GM23338 (cell line): ENCODE results near the gene DIPK1A. TPM values are rescaled to one million over a fixed set of nuclear protein-coding genes. Genes with fewer than 3 reads are reported as not detected.

Experiments
- ATAC-seq: fragments of 200-7000 bp; cut with Tn5 transposase; 3 replicates; pipeline ENCODE4 v1.9.1; 2020
- DNase-seq: peaks from one replicate; pipeline ENCODE4 v3.0.0-alpha.2; 2015; ENCODE audit warnings: low spot score
- H2AFZ ChIP-seq: fragments of 200-600 bp; sonication (generic); 2 replicates; pipeline ENCODE4 v1.8.0; 2016; ENCODE audit warnings: antibody characterized with exemption, mild to moderate bottlenecking, moderate library complexity
- H3F3A ChIP-seq: fragments of 200-600 bp; sonication (generic); replicated peaks from 2 replicates; pipeline ENCODE4 v1.8.0; 2017; ENCODE audit warnings: antibody characterized with exemption, mixed run types, low read depth
- H3K27ac ChIP-seq: fragments of 200-600 bp; sonication (generic); 2 replicates; pipeline ENCODE4 v1.6.1; 2016; ENCODE audit warnings: low read depth
- H3K27me3 ChIP-seq: fragments of 200-600 bp; sonication (generic); 2 replicates; pipeline ENCODE4 v1.8.0; 2016; ENCODE audit warnings: mild to moderate bottlenecking, mixed run types, moderate library complexity; ENCODE audit not compliant: insufficient read depth
- H3K36me3 ChIP-seq: fragments of 200-600 bp; sonication (generic); 2 replicates; pipeline ENCODE4 v1.8.0; 2016; ENCODE audit warnings: mild to moderate bottlenecking; ENCODE audit not compliant: insufficient read depth
- H3K4me1 ChIP-seq: fragments of 200-600 bp; sonication (generic); 2 replicates; pipeline ENCODE4 v1.8.0; 2016; ENCODE audit warnings: mild to moderate bottlenecking, moderate library complexity; ENCODE audit not compliant: insufficient read depth
- H3K4me2 ChIP-seq: fragments of 200-600 bp; sonication (generic); 2 replicates; pipeline ENCODE4 v1.7.1; 2017; ENCODE audit warnings: mixed run types
- H3K4me3 ChIP-seq: fragments of 200-600 bp; sonication (generic); 2 replicates; pipeline ENCODE4 v1.6.1; 2016; ENCODE audit warnings: mixed run types
- H3K79me2 ChIP-seq: fragments of 200-600 bp; sonication (generic); replicated peaks from 2 replicates; pipeline ENCODE4 v1.8.0; 2017; ENCODE audit warnings: mild to moderate bottlenecking; ENCODE audit not compliant: insufficient read depth
- H3K9me2 ChIP-seq: fragments of 200-600 bp; sonication (generic); 2 replicates; pipeline ENCODE4 v1.8.0; 2017; ENCODE audit not compliant: insufficient read depth
- H4K20me1 ChIP-seq: fragments of 200-600 bp; sonication (generic); replicated peaks from 2 replicates; pipeline ENCODE4 v1.8.0; 2017; ENCODE audit warnings: mild to moderate bottlenecking; ENCODE audit not compliant: insufficient read depth
- H3K27ac Mint-ChIP-seq: 2 replicates; pipeline ENCODE4 v1.8.0; 2020; ENCODE audit warnings: inconsistent platforms, mild to moderate bottlenecking, moderate library complexity, mixed read lengths
- H3K27me3 Mint-ChIP-seq: 3 replicates; pipeline ENCODE4 v1.8.0; 2022; ENCODE audit warnings: low read depth, mild to moderate bottlenecking, moderate library complexity, mixed read lengths, inconsistent platforms; ENCODE audit not compliant: insufficient read depth, poor library complexity
- H3K36me3 Mint-ChIP-seq: 3 replicates; pipeline ENCODE4 v1.8.0; 2021; ENCODE audit warnings: low read depth, mild to moderate bottlenecking, inconsistent platforms, moderate library complexity, mixed read lengths
- H3K4me1 Mint-ChIP-seq: 3 replicates; pipeline ENCODE4 v1.8.0; 2020; ENCODE audit warnings: mild to moderate bottlenecking, inconsistent platforms, mixed read lengths
- H3K4me3 Mint-ChIP-seq: 3 replicates; pipeline ENCODE4 v1.8.0; 2021; ENCODE audit warnings: moderate library complexity, mild to moderate bottlenecking, inconsistent platforms, mixed read lengths
- H3K9me3 Mint-ChIP-seq: 3 replicates; pipeline ENCODE4 v1.8.0; 2020; ENCODE audit warnings: moderate library complexity, mild to moderate bottlenecking, inconsistent platforms, mixed read lengths
- CREB1 ChIP-seq: fragments of 250-450 bp; sonication (Bioruptor Pico); IDR thresholded peaks from 2 replicates; pipeline ENCODE4 v1.5.0; 2020; ENCODE audit warnings: low read depth, mild to moderate bottlenecking, moderate library complexity
- CTCF ChIP-seq, 2 experiments: fragments of 200-600 bp in 1 of 2; sonication (generic) in 1 of 2; conservative IDR thresholded peaks; 2 replicates each; pipeline versions ENCODE4 v1.5.1 to v1.6.1; 2016 to 2017; ENCODE audit warnings: antibody characterized with exemption in 2 of 2, low read depth in 2 of 2, mild to moderate bottlenecking in 2 of 2, moderate library complexity in 1 of 2
- ETS1 ChIP-seq: IDR thresholded peaks from 2 replicates; pipeline ENCODE4 v1.6.1; 2016; ENCODE audit warnings: antibody characterized with exemption
- EZH2 ChIP-seq: fragments of 200-600 bp; sonication (generic); IDR thresholded peaks from one replicate; pipeline ENCODE4 v1.8.0; 2017; ENCODE audit warnings: antibody characterized with exemption, mild to moderate bottlenecking, low read depth; ENCODE audit not compliant: unreplicated experiment
- EZH2phosphoT487 ChIP-seq: fragments of 200-600 bp; sonication (generic); IDR thresholded peaks from one replicate; pipeline ENCODE4 v1.8.1; 2018; ENCODE audit warnings: antibody characterized with exemption; ENCODE audit not compliant: unreplicated experiment
- JUNB ChIP-seq: IDR thresholded peaks from one replicate; pipeline ENCODE4 v1.6.1; 2016; ENCODE audit warnings: antibody characterized with exemption; ENCODE audit not compliant: unreplicated experiment
- NANOG ChIP-seq: IDR thresholded peaks from 2 replicates; pipeline ENCODE4 v1.6.1; 2016; ENCODE audit warnings: antibody characterized with exemption, borderline replicate concordance
- POLR2AphosphoS5 ChIP-seq: IDR thresholded peaks from 2 replicates; pipeline ENCODE4 v1.6.1; 2016; ENCODE audit warnings: antibody characterized with exemption, low read depth
- REST ChIP-seq: IDR thresholded peaks from one replicate; pipeline ENCODE4 v1.6.1; 2018; ENCODE audit warnings: antibody characterized with exemption; ENCODE audit not compliant: unreplicated experiment
- STAT1 ChIP-seq: IDR thresholded peaks from one replicate; pipeline ENCODE4 v1.6.1; 2016; ENCODE audit warnings: antibody characterized with exemption; ENCODE audit not compliant: unreplicated experiment
- ZNF114 ChIP-seq: fragments of 250-450 bp; sonication (Bioruptor Pico); IDR thresholded peaks from 2 replicates; pipeline ENCODE4 v1.5.0; 2020; ENCODE audit warnings: mild to moderate bottlenecking, moderate library complexity
- ZNF331 ChIP-seq: fragments of 250-450 bp; sonication (Bioruptor Pico); IDR thresholded peaks from 2 replicates; pipeline ENCODE4 v1.5.0; 2020; ENCODE audit warnings: low read depth, mild to moderate bottlenecking, moderate library complexity
- ZNF462 ChIP-seq: fragments of 250-450 bp; sonication (Bioruptor Pico); IDR thresholded peaks from 2 replicates; pipeline ENCODE4 v1.5.0; 2020; ENCODE audit warnings: mild to moderate bottlenecking, moderate library complexity
- polyA plus RNA-seq: library from polyadenylated mRNA; unstranded; fragments of >200 nt; fragmentation: Nextera tagmentation; extraction: Ambion mirVana; gene quantifications from 2 replicates; pipeline ENCODE4 v1.2.1, GENCODE V29; 2016
- total RNA-seq: library from RNA; depleted of rRNA; stranded (reverse); fragments of >200 nt; shearing (Covaris generic); gene quantifications from 2 replicates; pipeline ENCODE4 v1.2.3, GENCODE V29; 2014

DIPK1A gene
- total and polyA plus RNA-seq, 2 experiments from 2014 or later, result 4.8 to 6.1 TPM

- Mint-ChIP-seq H3K4me1 (no peaks in the 10 kb centered on the region; the same call in 2 of the 3 replicates), H3K9me3 (no peaks in the 10 kb centered on the region), H3K4me3 (no peak overlapping the region), H3K27ac (no peak overlapping the region), H3K36me3 (no peaks in the 10 kb centered on the region), H3K27me3 (no peaks in the 10 kb centered on the region)
- no peaks in the 10 kb centered on the region for H3K36me3 ChIP-seq
- H3K79me2 ChIP-seq, result no peaks in the 10 kb centered on the region
- no peaks in the 10 kb centered on the region for H3F3A ChIP-seq
- TF ChIP-seq CREB1 (no peak), ETS1 (no peak), NANOG (no peak), EZH2 (no peak), POLR2AphosphoS5 (no peak), JUNB (no peak), CTCF (conservative IDR thresholded peaks at IDR 0.05; ENCODE audit: low read depth in 2 of 2) (no peak), ZNF114 (no peak), STAT1 (no peak), REST (no peak), ZNF462 (CRISPR knock-in tag) (no peak), ZNF331 (no peak), EZH2phosphoT487 (no peak)
- no peaks in the 10 kb centered on the region for H4K20me1 ChIP-seq
- H3K4me2 ChIP-seq, result no peak overlapping the region
- no peak overlapping the region for H3K27ac ChIP-seq
- no peaks in the 10 kb centered on the region for H3K27me3 ChIP-seq
- H3K4me1 ChIP-seq, result no peaks in the 10 kb centered on the region
- H2AFZ ChIP-seq, result no peak overlapping the region
- ATAC-seq (no peak), DNase-seq (no peak)
- H3K4me3 ChIP-seq, result no peak overlapping the region
- no peaks in the 10 kb centered on the region for H3K9me2 ChIP-seq
Observed at GRCh38 chr1:92820551-92820950, 140.7 kb downstream of the DIPK1A start.
